Activated B cell treated with CpG ODN at 0.5 μM for 24 hours (primary cell): ENCODE data around the gene NCAM1. TPM values are rescaled to one million over a fixed set of nuclear protein-coding genes. Genes with fewer than 3 reads are reported as not detected.

Source experiments
- ATAC-seq: fragments of 200-7000 bp; cut with Tn5 transposase; one replicate; pipeline ENCODE4 v1.10.0; 2021; ENCODE audit warnings: low read depth, mild to moderate bottlenecking, moderate library complexity
- CTCF ChIA-PET: fragments of 350-600 bp; sonication (Branson Sonifier 250); formaldehyde crosslinking; loops from one replicate; lab custom pipeline; 2021; ENCODE audit warnings: antibody characterized with exemption; lab: Charles Lee
- POLR2A ChIA-PET: fragments of 350-600 bp; sonication (Branson Sonifier 250); formaldehyde crosslinking; loops from one replicate; lab custom pipeline; 2021; ENCODE audit warnings: antibody characterized with exemption; lab: Charles Lee
- DNase-seq: peaks from one replicate; pipeline ENCODE4 v3.0.0; 2022
- H3K27ac Mint-ChIP-seq: one replicate; pipeline ENCODE4 v1.8.0; 2020; ENCODE audit warnings: mixed read lengths
- H3K27me3 Mint-ChIP-seq: one replicate; pipeline ENCODE4 v1.8.0; 2021; ENCODE audit warnings: mixed read lengths
- H3K36me3 Mint-ChIP-seq: one replicate; pipeline ENCODE4 v1.8.0; 2021; ENCODE audit warnings: low read depth, mixed read lengths
- H3K4me1 Mint-ChIP-seq: one replicate; pipeline ENCODE4 v1.8.0; 2021; ENCODE audit warnings: mixed read lengths
- H3K4me3 Mint-ChIP-seq: one replicate; pipeline ENCODE4 v1.8.0; 2020; ENCODE audit warnings: mild to moderate bottlenecking, mixed read lengths
- H3K9me3 Mint-ChIP-seq: one replicate; pipeline ENCODE4 v1.8.0; 2020; ENCODE audit warnings: mixed read lengths
- CTCF ChIP-seq: fragments of 200-600 bp; IDR thresholded peaks from one replicate; pipeline ENCODE4 v1.8.0; 2022; ENCODE audit warnings: antibody characterized with exemption, mild to moderate bottlenecking
- intact Hi-C: fragments of 100-400 bp; cut with micrococcal nuclease; formaldehyde crosslinking; loops from one replicate; pipeline ENCODE4 v1.15.1; 2024
- total RNA-seq: library from RNA; stranded (reverse); gene quantifications from 2 replicates; pipeline ENCODE4 v1.2.3, GENCODE V29; 2022

Gene NCAM1
- total RNA-seq, 1 donor from 2014 or later, result not detected

- Mint-ChIP-seq H3K36me3 (no peaks in the 10 kb centered on the region), H3K27me3 (no peaks in the 10 kb centered on the region), H3K4me3 (no peak overlapping the region), H3K27ac (no peak overlapping the region), H3K4me1 (no peaks in the 10 kb centered on the region), H3K9me3 (no peaks in the 10 kb centered on the region)
- ATAC-seq (no peak), DNase-seq (no peak)
- ChIA-PET CTCF (no interaction called here), POLR2A (no interaction called here)
- intact Hi-C loops, result no loop called here
- TF ChIP-seq CTCF, result no peak
Observed at GRCh38 chr11:113121746-113122145, 160.5 kb downstream of the NCAM1 start.

DNA sequence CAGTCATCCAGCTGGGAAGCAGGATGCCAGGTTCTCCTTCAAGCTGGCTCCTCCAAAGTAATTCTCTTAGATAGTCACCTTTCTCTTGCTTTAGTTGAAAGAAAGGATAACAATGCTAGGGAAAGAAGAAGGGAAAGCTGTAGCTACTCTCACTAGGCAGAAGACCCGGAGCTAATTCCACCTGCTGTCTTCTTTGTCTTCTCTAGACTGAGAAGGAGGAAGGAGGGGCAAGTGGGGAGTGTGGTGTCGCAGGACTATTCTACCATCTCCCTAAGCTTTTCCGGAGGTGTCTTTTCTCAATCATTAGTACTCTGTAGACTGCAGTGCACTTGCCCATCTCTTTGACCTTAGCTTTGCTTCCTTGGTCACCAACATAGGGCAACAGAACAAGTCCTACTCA lies 162.8 kb downstream of the NCAM1 start:
- no peak overlapping the region for H3K4me3 Mint-ChIP-seq
- no peak for ATAC-seq
- intact Hi-C loops, result no loop called here
- DNase-seq, result no peak
- ChIA-PET POLR2A (no interaction called here), CTCF (interaction anchor here (0.7 kb wide), 1 partner anchor 16 kb away, joined by 3 read pairs; no protein-coding TSS in a partner anchor)
- no peaks in the 10 kb centered on the region for H3K4me1 Mint-ChIP-seq
- H3K27ac Mint-ChIP-seq, result no peak overlapping the region
- no peaks in the 10 kb centered on the region for H3K27me3 Mint-ChIP-seq
- no peak for TF ChIP-seq CTCF
- no peaks in the 10 kb centered on the region for H3K36me3 Mint-ChIP-seq
- H3K9me3 Mint-ChIP-seq, result no peaks in the 10 kb centered on the region

DNA sequence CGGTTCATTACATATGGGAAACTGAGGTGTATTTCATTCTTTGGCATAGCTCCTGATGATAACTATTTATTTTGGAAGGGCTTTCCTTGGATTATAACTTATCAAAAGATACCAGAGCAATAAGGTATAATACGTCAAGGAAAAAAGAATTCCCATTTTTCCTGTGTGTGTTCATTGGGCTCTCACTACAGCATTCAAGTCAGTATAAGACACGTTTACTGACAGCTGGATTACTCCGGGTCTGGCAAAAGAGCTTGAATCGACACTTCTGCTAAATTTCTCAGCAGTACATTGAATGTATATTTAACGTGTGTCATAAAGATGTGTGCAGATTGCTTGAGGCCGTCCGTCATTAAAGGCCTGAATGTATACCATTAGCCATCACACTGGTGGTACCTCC lies 163.4 kb downstream of the NCAM1 start:
- H3K4me3 Mint-ChIP-seq, result no peak overlapping the region
- no peak for TF ChIP-seq CTCF
- no peaks in the 10 kb centered on the region for H3K4me1 Mint-ChIP-seq
- CTCF ChIA-PET, result interaction anchor here (0.7 kb wide), 1 partner anchor 16 kb away, joined by 3 read pairs; no protein-coding TSS in a partner anchor
- H3K36me3 Mint-ChIP-seq, result no peaks in the 10 kb centered on the region
- H3K27me3 Mint-ChIP-seq, result no peaks in the 10 kb centered on the region
- no peak for DNase-seq
- no peak for ATAC-seq
- no peaks in the 10 kb centered on the region for H3K9me3 Mint-ChIP-seq
- intact Hi-C loops, result no loop called here
- no peak overlapping the region for H3K27ac Mint-ChIP-seq
- POLR2A ChIA-PET, result no interaction called here

DNA sequence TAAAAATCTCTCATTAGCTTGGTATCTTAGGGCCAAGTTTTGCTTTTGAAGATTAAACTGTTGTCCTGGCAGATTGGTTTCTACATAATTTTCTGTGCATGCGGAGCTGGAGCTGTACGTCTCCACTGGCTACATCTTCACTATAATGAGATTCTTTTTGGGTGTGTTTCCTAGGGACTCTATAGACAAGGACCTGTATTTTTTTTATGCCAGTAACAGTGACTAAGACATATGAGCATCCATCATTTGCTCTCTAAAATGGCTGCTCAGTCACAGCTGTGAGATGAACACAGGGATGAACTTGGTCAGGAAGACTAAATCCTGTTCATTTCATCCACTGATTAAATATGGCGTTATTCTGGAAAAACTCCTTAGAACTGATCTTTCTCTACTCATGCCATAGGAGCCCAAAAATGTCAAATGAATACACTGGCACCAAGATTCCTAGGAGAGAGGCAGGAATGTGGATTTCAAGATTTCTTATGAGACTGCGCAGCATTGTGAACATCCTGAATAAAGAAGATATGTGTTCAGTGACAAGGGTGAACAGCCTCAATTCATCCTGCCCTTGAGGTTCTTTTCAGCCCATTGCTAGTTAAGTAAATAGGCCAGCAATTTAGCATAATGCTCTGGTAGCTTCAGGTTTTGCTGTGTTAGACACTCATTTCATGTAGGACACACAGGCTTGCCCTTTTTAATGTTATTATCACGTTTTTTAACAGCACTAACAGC lies 168.2 kb downstream of the NCAM1 start:
- ChIA-PET CTCF (no interaction called here), POLR2A (no interaction called here)
- Mint-ChIP-seq H3K4me3 (no peak overlapping the region), H3K27me3 (no peaks in the 10 kb centered on the region), H3K4me1 (no peaks in the 10 kb centered on the region), H3K27ac (no peak overlapping the region), H3K36me3 (no peaks in the 10 kb centered on the region), H3K9me3 (peaks cover 2% of the 10 kb centered on the region)
- no peak for ATAC-seq
- intact Hi-C loops, result no loop called here
- TF ChIP-seq CTCF, result no peak
- DNase-seq, result no peak

DNA sequence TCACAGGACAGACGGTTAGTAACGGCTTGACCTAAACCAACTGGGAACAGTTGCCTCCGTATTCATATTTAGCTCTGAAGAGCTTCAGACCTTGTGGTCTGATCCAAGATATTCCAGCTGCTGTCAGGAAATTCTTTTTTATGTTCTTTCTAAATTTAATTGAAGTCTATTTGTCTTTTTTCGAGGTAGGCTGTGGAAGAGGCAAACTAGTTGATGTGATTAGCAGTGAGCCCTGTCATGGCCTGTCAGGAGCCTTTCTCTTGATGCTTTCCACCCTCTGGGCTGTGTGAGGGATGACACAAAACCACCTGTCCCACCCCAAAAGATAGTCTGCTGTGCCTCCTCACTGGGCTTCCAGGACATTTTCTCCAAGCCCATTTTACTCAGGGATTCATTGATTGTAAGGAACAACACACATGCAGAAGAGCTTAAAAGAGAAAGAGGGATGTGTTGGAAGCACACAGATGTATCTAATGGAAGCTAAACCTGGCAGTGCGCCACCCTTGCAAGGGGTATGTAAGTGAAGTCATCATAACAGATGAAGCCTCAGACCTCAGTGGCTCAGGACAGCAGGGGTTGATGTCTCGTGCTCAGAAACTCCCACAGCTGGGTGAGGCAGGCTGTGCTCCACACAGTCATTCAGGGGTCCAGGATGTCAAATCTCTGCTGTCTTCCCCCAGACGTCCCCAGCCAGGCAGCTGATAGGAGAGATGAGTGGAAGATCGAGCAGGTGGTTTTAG lies 170.0 kb downstream of the NCAM1 start:
- TF ChIP-seq CTCF, result no peak
- H3K9me3 Mint-ChIP-seq, result peaks cover 2% of the 10 kb centered on the region
- intact Hi-C loops, result no loop called here
- DNase-seq (no peak), ATAC-seq (no peak)
- CTCF ChIA-PET, result no interaction called here
- peaks cover 5% of the 10 kb centered on the region for H3K27me3 Mint-ChIP-seq
- H3K4me3 Mint-ChIP-seq, result no peak overlapping the region
- H3K4me1 Mint-ChIP-seq, result no peaks in the 10 kb centered on the region
- no peaks in the 10 kb centered on the region for H3K36me3 Mint-ChIP-seq
- H3K27ac Mint-ChIP-seq, result no peak overlapping the region
- POLR2A ChIA-PET, result no interaction called here
